Peyer's patch (tissue), 4 donors: Measurements from ENCODE around the gene CACNA1A.

Experiments used
- CTCF ChIP-seq, 6 experiments: fragments of 450-650 bp in 4 of 6; fragments of 200-600 bp in 2 of 6; sonication (generic) in 1 of 6; IDR thresholded peaks; one replicate each; pipeline ENCODE4 v1.5.1; 2017 to 2019; ENCODE audit warnings: antibody characterized with exemption in 6 of 6, mild to moderate bottlenecking in 3 of 6, moderate library complexity in 1 of 6
- POLR2A ChIP-seq, 2 donors: fragments of 450-650 bp; IDR thresholded peaks; one replicate each; pipeline ENCODE4 v1.5.1; 2017; ENCODE audit warnings: antibody characterized with exemption in 2 of 2, mild to moderate bottlenecking in 2 of 2, moderate library complexity in 2 of 2

DNA sequence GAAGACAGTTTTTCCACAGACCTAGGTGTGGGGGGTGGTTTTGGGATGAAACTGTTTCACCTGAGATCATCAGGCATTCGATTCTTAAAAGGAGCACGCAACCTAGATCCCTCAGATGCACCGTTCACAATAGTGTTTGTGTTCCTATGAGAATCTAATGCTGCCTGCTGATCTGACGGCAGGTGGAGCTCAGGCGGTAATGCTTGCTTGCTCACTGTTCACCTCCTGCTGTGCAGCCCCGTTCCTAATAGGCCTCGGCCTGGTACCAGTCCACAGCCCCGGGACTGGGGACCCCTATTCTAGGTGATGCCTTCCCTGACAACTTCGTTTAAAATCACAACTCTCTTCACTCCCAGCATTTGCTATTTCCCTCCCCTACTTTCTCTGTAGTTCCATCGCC is 206.4 kb downstream of the CACNA1A start:
- TF ChIP-seq POLR2A (IDR thresholded peaks at IDR 0.05) (no peak), CTCF (IDR thresholded peaks at IDR 0.05) (no peak)
